GM19452 (cell line): Measurements from ENCODE around the gene VPS37B.

Experiments
- ATAC-seq: cut with Tn5 transposase; IDR thresholded peaks from one replicate; pipeline ENCODE4 v1.9.1; 2021; ENCODE audit not compliant: unreplicated experiment

Gene VPS37B

GRCh38 chr12:122855071-122855829 lies 40.7 kb downstream of the VPS37B start:
- no peak for ATAC-seq

- no peak for ATAC-seq
These were observed 41.4 kb downstream of the VPS37B start for GRCh38 chr12:122854554-122854953.

- ATAC-seq: no peak
These were observed 42.2 kb downstream of the VPS37B start for GRCh38 chr12:122853582-122854245.

GRCh38 chr12:122852336-122853275 lies 43.3 kb downstream of the VPS37B start:
- no peak for ATAC-seq

GRCh38 chr12:122851820-122852219 lies 44.1 kb downstream of the VPS37B start:
- no peak for ATAC-seq

GRCh38 chr12:122850695-122851350 lies 45.1 kb downstream of the VPS37B start:
- no peak for ATAC-seq

GRCh38 chr12:122850048-122850445 lies 45.9 kb downstream of the VPS37B start:
- ATAC-seq: no peak

GRCh38 chr12:122849352-122850047 lies 46.4 kb downstream of the VPS37B start:
- no peak for ATAC-seq

GRCh38 chr12:122848471-122849351 lies 47.2 kb downstream of the VPS37B start:
- no peak for ATAC-seq

GRCh38 chr12:122847921-122848421 lies 48.0 kb downstream of the VPS37B start:
- no peak for ATAC-seq

- ATAC-seq: no peak
These were observed 48.4 kb downstream of the VPS37B start for GRCh38 chr12:122847516-122847836.

- no peak for ATAC-seq
These were observed 49.1 kb downstream of the VPS37B start for GRCh38 chr12:122846622-122847515.

GRCh38 chr12:122845865-122846621 lies 49.9 kb downstream of the VPS37B start:
- ATAC-seq: no peak

GRCh38 chr12:122845041-122845864 lies 50.7 kb downstream of the VPS37B start:
- no peak for ATAC-seq

GRCh38 chr12:122844366-122844971 lies 51.5 kb downstream of the VPS37B start:
- ATAC-seq: no peak

- no peak for ATAC-seq
These were observed 52.5 kb downstream of the VPS37B start for GRCh38 chr12:122843455-122843854.
